ENCODE results near the gene PDLIM3.

DNA sequence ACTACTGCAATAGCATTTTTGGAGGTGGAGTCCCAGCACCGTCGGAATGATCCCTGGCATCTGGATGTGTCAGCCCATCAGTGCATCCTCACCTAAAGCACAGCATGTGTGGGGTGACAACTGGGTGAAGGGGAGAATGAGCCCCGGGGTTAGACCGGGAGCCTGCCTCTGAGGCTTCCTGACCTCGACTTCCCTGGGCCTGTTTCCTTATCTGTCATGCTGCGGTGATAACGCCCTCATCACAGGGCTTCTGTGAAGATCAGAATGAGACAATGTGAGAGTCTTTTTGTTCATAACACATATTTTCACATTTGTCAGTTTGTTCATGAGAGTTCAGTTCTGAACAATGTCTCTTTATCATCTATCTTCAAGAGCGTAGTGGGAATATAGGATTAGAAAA lies 31.1 kb upstream of the PDLIM3 start:
- TF ChIP-seq EZH2 (IDR thresholded peaks at IDR 0.05; ENCODE audit: borderline replicate concordance, low read depth, low read length, severe bottlenecking) = no peak
- TF ChIP-seq, protein P1, sequence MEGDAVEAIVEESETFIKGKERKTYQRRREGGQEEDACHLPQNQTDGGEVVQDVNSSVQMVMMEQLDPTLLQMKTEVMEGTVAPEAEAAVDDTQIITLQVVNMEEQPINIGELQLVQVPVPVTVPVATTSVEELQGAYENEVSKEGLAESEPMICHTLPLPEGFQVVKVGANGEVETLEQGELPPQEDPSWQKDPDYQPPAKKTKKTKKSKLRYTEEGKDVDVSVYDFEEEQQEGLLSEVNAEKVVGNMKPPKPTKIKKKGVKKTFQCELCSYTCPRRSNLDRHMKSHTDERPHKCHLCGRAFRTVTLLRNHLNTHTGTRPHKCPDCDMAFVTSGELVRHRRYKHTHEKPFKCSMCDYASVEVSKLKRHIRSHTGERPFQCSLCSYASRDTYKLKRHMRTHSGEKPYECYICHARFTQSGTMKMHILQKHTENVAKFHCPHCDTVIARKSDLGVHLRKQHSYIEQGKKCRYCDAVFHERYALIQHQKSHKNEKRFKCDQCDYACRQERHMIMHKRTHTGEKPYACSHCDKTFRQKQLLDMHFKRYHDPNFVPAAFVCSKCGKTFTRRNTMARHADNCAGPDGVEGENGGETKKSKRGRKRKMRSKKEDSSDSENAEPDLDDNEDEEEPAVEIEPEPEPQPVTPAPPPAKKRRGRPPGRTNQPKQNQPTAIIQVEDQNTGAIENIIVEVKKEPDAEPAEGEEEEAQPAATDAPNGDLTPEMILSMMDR (IDR thresholded peaks at IDR 0.05; ENCODE audit: borderline replicate concordance, extremely low read depth, low read length, poor library complexity, severe bottlenecking) = no peak

Data from DND-41 (cell line).